HG02588 (cell line): Measurements from ENCODE around the gene PPP1CB.

Experiments used
- ATAC-seq: cut with Tn5 transposase; IDR thresholded peaks from one replicate; pipeline ENCODE4 v1.9.1; 2021; ENCODE audit warnings: mild to moderate bottlenecking, moderate library complexity; ENCODE audit not compliant: unreplicated experiment

PPP1CB gene

DNA sequence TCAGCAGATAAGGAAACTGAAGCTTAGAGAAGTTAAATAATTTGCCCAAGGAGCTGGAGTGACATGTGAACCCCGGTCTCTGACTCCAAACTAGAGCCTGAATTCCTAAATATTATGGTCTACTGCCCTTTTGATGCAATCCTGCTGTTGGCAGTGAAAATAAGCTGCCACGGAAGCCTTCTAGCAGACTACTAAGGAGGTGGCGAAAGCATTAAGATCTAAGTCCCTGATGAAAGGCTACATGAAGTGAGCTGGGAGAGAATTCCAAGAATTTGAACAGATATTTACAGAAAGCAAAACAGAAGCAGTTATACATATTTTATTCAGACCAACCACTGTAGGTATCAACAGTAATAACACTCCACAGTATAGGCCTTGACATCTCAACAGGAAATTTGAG, 90.4 kb downstream of the PPP1CB start:
- no peak for ATAC-seq
